Mesangial cell (primary cell): ENCODE results near the gene BRS3. TPM values are rescaled to one million over a fixed set of nuclear protein-coding genes. Genes with fewer than 3 reads are reported as not detected.

Source experiments
- total RNA-seq: library from RNA; depleted of rRNA; stranded (reverse); fragments of >200 nt; gene quantifications from 2 replicates; pipeline ENCODE4 v1.2.3, GENCODE V29; 2015

The BRS3 gene
- total RNA-seq, result not detected in 2 replicates

GRCh38 chrX:136487647-136488046 lies at the start of gene BRS3:
Gene BRS3 (plus strand): TSS chrX:136487947. CDS start chrX:136488115, 168 bp downstream.

GRCh38 chrX:136497556-136498052 lies 9.9 kb downstream of the BRS3 start, which contains the start of gene HTATSF1:
Gene HTATSF1 (plus strand): TSS chrX:136497592. CDS start chrX:136497685, 93 bp downstream.

GRCh38 chrX:136531951-136532350 lies 44.2 kb downstream of the BRS3 start, which contains the start of gene VGLL1:
Gene VGLL1 (plus strand): TSS chrX:136532215. CDS start chrX:136536021, 3,806 bp downstream.

Other genes with a start within 250 kb of the BRS3 start
- 10.1 and 11.5 TPM in 2 replicates for gene MAP7D3, start 236.5 kb upstream of the BRS3 start, total RNA-seq
- gene ADGRG4, start 187.0 kb upstream of the BRS3 start, total RNA-seq, result not detected in 2 replicates
- 29.2 and 31.6 TPM in 2 replicates for gene HTATSF1, start 9.6 kb downstream of the BRS3 start, total RNA-seq
- gene VGLL1, start 44.3 kb downstream of the BRS3 start, total RNA-seq, result not detected in 2 replicates
- gene CD40LG, start 160.2 kb downstream of the BRS3 start, total RNA-seq, result not detected in 2 replicates